Activated naive CD8-positive, alpha-beta T cell (primary cell): ENCODE measurements around the gene C1orf53.

Source experiments
- H3K27ac Mint-ChIP-seq: one replicate; pipeline ENCODE4 v1.8.0; 2021; ENCODE audit warnings: mixed read lengths
- H3K27me3 Mint-ChIP-seq: one replicate; pipeline ENCODE4 v1.8.0; 2021; ENCODE audit warnings: mixed read lengths
- H3K36me3 Mint-ChIP-seq: one replicate; pipeline ENCODE4 v1.8.0; 2021; ENCODE audit warnings: mixed read lengths
- H3K4me1 Mint-ChIP-seq: one replicate; pipeline ENCODE4 v1.8.0; 2021; ENCODE audit warnings: low read depth, mixed read lengths
- H3K4me3 Mint-ChIP-seq: one replicate; pipeline ENCODE4 v1.8.0; 2021; ENCODE audit warnings: mild to moderate bottlenecking, mixed read lengths
- H3K9me3 Mint-ChIP-seq: one replicate; pipeline ENCODE4 v1.8.0; 2021; ENCODE audit warnings: low read depth, mixed read lengths

Gene C1orf53

DNA sequence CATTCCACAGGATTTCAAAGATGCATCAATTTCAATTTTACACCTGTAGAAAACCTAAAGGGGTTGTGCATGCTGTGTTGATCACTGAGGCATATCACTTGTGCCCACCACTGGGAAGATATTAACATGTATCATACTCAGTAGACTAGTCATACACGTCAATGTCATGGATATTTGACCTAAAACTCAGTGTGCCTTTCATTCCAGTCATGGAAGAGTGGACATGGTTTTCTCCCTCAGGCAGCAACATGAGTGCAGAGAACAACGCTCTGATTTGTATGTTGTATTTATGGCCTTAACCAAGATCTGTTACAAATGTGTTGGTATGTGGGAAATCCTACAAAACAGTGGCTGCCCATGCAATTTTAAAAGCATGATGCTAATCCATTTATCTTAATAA lies 6.1 kb upstream of the C1orf53 start:
- no peaks in the 10 kb centered on the region for H3K36me3 Mint-ChIP-seq
- no peak overlapping the region for H3K4me3 Mint-ChIP-seq
- H3K27ac Mint-ChIP-seq, result no peak overlapping the region
- H3K4me1 Mint-ChIP-seq, result no peaks in the 10 kb centered on the region
- peaks cover 34% of the 10 kb centered on the region for H3K27me3 Mint-ChIP-seq
- no peaks in the 10 kb centered on the region for H3K9me3 Mint-ChIP-seq

DNA sequence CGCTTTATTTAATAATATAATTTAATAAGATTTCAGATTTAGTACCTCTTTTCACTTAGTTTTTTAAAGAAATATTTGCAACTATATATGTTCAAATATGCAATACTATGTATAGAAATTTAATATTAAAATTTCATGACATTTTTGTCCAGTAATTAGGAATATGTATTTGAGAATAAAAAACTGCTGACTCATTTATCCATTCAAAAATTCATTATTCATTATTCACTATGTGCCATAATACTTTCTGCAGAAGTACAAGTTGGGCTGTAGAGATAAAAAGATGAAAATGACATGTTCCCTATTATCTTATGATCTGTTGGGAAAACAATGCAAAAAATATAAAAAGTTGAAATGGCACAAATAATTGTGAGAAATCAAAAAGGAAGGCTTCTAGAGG lies 3.4 kb upstream of the C1orf53 start:
- no peak overlapping the region for H3K27ac Mint-ChIP-seq
- H3K4me3 Mint-ChIP-seq, result no peak overlapping the region
- no peaks in the 10 kb centered on the region for H3K36me3 Mint-ChIP-seq
- peaks cover 12% of the 10 kb centered on the region for H3K4me1 Mint-ChIP-seq
- H3K27me3 Mint-ChIP-seq, result peaks cover 32% of the 10 kb centered on the region
- no peaks in the 10 kb centered on the region for H3K9me3 Mint-ChIP-seq

DNA sequence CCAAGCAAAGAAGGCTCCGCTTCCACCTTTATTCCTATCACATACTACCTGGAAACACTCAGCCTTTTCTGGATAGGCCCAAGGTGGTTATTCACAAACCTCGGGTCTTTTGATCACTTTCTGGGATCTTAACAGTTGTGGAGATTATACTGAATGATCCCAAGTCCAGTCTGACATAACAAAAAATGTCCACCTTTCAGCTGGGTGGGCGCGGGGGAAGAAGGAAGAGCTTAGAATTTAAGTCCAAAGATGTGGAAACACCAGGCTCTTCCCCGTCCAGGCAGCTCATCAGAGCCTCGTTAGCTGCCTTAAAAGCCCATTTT lies 338 bp upstream of the C1orf53 start:
- Mint-ChIP-seq H3K27me3 (peaks cover 44% of the 10 kb centered on the region), H3K27ac (peak overlapping the region; percentile 88), H3K9me3 (no peaks in the 10 kb centered on the region), H3K36me3 (no peaks in the 10 kb centered on the region), H3K4me1 (peaks cover 12% of the 10 kb centered on the region), H3K4me3 (peak overlapping the region; percentile 89)

GRCh38 chr1:197903196-197903514 lies 725 bp downstream of the C1orf53 start:
- H3K27ac Mint-ChIP-seq, result peak overlapping the region; percentile 93
- H3K27me3 Mint-ChIP-seq, result peaks cover 43% of the 10 kb centered on the region
- H3K36me3 Mint-ChIP-seq, result no peaks in the 10 kb centered on the region
- peaks cover 13% of the 10 kb centered on the region for H3K4me1 Mint-ChIP-seq
- peak overlapping the region; percentile 97 for H3K4me3 Mint-ChIP-seq
- H3K9me3 Mint-ChIP-seq, result no peaks in the 10 kb centered on the region

- Mint-ChIP-seq H3K36me3 (no peaks in the 10 kb centered on the region), H3K4me1 (peaks cover 24% of the 10 kb centered on the region), H3K27ac (no peak overlapping the region), H3K27me3 (peaks cover 51% of the 10 kb centered on the region), H3K9me3 (no peaks in the 10 kb centered on the region), H3K4me3 (peak overlapping the region; percentile 4)
These were observed 1.8 kb downstream of the C1orf53 start for GRCh38 chr1:197904126-197904787.

GRCh38 chr1:197905699-197906351 lies 3.4 kb downstream of the C1orf53 start:
- Mint-ChIP-seq H3K36me3 (no peaks in the 10 kb centered on the region), H3K9me3 (no peaks in the 10 kb centered on the region), H3K27me3 (peaks cover 57% of the 10 kb centered on the region), H3K4me3 (no peak overlapping the region), H3K4me1 (peaks cover 36% of the 10 kb centered on the region), H3K27ac (no peak overlapping the region)

DNA sequence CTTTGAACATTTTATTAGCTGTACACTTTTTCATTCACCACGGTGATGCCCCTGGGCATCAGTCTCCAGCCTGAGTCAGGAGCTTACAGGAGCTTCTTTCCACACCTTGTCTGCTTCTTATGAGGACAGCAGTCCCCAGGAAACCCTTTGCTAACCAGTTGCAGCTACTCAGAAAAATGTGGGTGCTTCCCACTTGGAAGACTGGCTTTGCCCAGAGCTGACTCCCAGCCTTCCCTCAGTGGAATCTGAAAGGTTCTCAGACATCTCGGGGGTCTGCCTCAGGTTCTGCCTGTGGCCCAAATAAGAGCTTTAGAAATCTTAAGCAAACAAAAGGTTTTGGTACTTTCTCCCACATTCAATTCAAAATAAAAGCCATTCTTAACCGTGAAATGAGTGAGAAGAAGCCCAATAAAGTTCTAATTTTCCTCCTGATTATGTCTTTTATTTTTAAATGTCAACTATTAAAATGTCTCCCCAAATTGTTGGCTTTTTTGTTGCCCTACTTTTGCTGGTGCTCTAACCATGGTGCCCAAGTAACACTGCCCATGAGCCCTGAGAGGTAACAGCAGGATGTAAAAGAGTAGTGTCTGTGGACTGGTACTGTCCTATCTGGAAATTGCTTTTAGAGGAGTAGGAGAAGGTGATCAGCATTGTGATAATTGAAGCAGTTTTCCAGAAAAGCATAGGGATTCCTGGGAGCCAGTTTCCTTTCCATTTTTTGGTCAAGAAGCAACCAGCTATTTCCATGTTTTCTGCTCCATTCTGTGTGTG lies 5.6 kb downstream of the C1orf53 start:
- Mint-ChIP-seq H3K27me3 (peaks cover 66% of the 10 kb centered on the region), H3K27ac (no peak overlapping the region), H3K36me3 (no peaks in the 10 kb centered on the region), H3K9me3 (no peaks in the 10 kb centered on the region), H3K4me1 (peaks cover 46% of the 10 kb centered on the region), H3K4me3 (peak overlapping the region; percentile 32)

- Mint-ChIP-seq H3K36me3 (no peaks in the 10 kb centered on the region), H3K4me1 (peaks cover 47% of the 10 kb centered on the region), H3K27me3 (peaks cover 66% of the 10 kb centered on the region), H3K27ac (no peak overlapping the region), H3K9me3 (no peaks in the 10 kb centered on the region), H3K4me3 (peak overlapping the region; percentile 58)
These were observed 6.3 kb downstream of the C1orf53 start for GRCh38 chr1:197908716-197909220.

DNA sequence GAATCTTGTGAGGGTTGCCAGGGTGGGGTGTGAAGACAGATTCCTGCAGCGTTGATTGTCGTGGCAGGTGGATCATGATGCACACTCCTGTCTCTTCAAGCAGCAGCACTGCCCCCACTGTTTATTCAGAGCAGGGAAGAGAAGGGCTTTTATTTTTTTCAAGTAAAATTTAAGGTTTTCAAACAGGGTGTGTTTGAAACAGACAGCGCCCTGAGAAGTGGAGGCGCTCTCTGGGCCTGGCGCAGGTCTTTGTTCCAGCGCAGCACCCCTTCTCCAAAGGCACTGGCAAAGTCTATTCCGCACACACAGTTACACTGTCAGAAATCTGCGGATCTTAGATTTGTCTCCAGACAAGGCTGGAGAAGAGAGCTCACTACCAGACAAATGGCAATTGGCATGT lies 7.0 kb downstream of the C1orf53 start:
- Mint-ChIP-seq H3K27me3 (peaks cover 66% of the 10 kb centered on the region), H3K27ac (no peak overlapping the region), H3K36me3 (no peaks in the 10 kb centered on the region), H3K4me1 (peaks cover 51% of the 10 kb centered on the region), H3K9me3 (no peaks in the 10 kb centered on the region), H3K4me3 (peak overlapping the region; percentile 58)

GRCh38 chr1:197910120-197910991 lies 7.9 kb downstream of the C1orf53 start:
- Mint-ChIP-seq H3K36me3 (no peaks in the 10 kb centered on the region), H3K4me1 (peaks cover 53% of the 10 kb centered on the region), H3K27ac (no peak overlapping the region), H3K9me3 (no peaks in the 10 kb centered on the region), H3K27me3 (peaks cover 62% of the 10 kb centered on the region), H3K4me3 (peak overlapping the region; percentile 78)

DNA sequence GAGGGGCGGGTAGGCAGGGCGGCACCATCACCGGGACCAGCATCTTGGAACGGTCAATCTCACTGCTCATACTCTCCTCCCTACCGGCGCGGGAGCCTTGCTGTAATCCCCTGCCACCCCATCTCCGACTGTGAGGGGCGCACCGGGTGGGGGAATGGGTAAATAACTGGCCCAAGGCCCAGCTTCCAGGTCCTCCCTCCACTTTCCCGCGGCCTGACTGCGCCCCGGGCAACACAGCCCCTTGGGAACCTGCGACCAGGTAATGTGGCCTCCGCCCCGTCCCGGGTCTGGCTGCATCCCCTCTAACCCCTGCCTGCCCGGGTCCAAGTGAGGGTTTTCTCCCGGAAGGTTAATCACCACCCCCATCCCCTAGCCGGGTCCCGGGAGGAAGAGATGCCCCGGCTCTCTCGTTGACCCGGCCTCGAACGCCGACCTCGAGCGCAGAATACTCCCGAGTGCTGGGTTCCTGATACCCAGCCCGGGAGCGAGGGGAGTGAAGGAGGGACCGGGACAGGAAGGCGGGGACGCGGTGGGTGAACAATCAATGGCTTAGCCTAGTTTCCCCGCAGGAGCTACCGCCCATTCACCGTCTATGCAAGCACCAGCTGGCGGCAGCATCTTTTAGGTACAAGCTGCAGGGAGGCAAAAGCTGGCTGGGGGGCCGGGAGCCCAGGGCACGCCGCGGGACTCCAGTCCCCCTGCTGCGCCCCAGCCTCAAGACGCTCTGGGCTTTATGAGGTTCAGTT lies 8.9 kb downstream of the C1orf53 start:
- H3K27ac Mint-ChIP-seq, result no peak overlapping the region
- H3K9me3 Mint-ChIP-seq, result no peaks in the 10 kb centered on the region
- H3K36me3 Mint-ChIP-seq, result no peaks in the 10 kb centered on the region
- peaks cover 61% of the 10 kb centered on the region for H3K4me1 Mint-ChIP-seq
- peak overlapping the region; percentile 86 for H3K4me3 Mint-ChIP-seq
- H3K27me3 Mint-ChIP-seq, result peaks cover 58% of the 10 kb centered on the region

DNA sequence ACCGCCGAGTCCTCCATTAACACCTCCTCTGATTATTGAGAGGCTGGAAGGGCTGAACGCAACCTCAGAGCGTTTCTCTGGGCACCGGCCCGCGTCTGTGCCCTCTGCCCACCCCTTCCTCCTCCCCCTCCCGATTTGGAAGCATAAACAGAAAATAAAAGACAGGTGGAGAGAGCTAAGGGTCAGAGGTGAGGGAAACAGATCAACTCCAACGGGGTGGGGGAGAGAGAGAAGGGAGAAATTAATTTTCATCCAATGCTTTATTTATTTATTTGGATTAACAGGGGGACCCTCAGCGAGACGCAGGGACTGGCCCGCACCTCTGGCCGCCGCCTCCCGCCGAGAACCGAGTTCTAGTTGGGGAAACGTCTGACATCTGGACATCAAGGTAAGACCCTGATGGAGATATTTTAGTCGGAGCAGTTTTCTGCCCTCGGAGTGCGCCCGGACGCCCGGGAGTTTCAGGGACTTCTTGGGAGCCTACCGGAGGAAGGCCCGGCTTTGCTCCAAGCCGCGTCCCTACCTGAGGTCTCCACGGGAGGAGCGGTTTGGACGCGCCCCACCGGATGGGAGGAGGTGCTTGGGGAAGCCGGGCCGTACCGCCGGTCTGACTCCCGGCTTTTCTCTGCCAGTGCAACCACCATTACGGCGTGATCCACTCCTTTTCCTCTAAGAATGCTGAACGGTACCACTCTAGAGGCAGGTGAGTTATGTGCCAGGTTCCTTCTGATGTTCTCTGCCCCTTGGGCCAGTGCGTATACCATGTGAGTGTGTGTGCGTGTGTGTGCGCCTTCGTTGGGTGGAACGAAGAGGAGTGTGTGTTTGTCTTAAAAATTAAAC lies 9.6 kb downstream of the C1orf53 start:
- H3K27ac Mint-ChIP-seq, result no peak overlapping the region
- H3K4me3 Mint-ChIP-seq, result peak overlapping the region; percentile 86

GRCh38 chr1:197912739-197913494 lies 10.5 kb downstream of the C1orf53 start:
- Mint-ChIP-seq H3K9me3 (no peaks in the 10 kb centered on the region), H3K4me1 (peaks cover 77% of the 10 kb centered on the region), H3K4me3 (peak overlapping the region; percentile 86), H3K27ac (no peak overlapping the region), H3K36me3 (no peaks in the 10 kb centered on the region), H3K27me3 (peaks cover 65% of the 10 kb centered on the region)

More for the DNA sequence above, 9.6 kb downstream of the C1orf53 start:
- Mint-ChIP-seq H3K27me3 (peaks cover 61% of the 10 kb centered on the region), H3K36me3 (no peaks in the 10 kb centered on the region), H3K4me1 (peaks cover 69% of the 10 kb centered on the region), H3K9me3 (no peaks in the 10 kb centered on the region)
